ENCODE results near the gene LZIC. TPM values are rescaled to one million over a fixed set of nuclear protein-coding genes. Genes with fewer than 3 reads are reported as not detected.

The LZIC gene
- total and polyA plus RNA-seq, 2 donors (not counting 1 experiment from before 2014, with no cell fraction given) = 26.9 to 33.5 TPM

DNA sequence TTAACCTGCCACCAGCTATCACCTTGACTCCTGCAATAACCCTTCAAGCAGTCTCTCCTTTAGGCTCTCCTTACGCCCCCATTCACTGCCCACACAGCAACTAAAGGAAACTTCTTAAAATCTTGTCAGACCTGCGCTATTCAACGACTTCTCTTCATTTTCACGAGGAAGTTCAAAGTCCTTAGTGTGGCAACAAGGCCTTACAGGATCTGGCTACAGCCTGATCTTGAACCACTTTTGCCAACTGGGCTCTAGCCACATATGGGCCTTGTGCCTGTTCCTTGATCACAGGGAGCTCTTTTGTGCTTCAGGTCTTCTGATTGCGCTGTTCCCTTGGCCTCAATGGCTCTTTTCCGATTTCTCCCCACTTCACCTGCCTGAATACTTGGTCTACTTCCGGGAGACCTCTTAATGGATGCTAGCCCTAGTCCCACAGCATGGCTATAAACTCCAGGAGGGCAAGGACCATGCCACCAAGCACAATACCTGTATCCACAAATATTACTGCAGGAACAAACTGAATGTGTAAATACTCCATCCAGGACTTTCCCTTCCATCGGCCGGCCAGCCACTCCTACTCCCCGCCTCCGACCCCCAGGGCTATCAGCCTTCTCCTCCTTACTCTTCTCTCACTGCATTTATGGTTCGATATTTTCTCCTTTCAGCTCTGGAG is 30.8 kb downstream of the LZIC start:
- Histone ChIP-seq H3K27ac (ENCODE audit: insufficient read depth, low read length) (no peak overlapping the region), H3K9me3 (ENCODE audit: control insufficient read depth, insufficient read depth, low read depth, low read length) (no peaks in the 10 kb centered on the region), H3K79me2 (ENCODE audit: control insufficient read depth, insufficient read depth, low read length) (no peaks in the 10 kb centered on the region), H3K36me3 (ENCODE audit: control insufficient read depth, insufficient read depth, low read length) (no peaks in the 10 kb centered on the region), H2AFZ (ENCODE audit: low read length) (no peak overlapping the region), H3K9ac (ENCODE audit: insufficient read depth, low read length) (no peak overlapping the region), H3K27me3 (ENCODE audit: control insufficient read depth, insufficient read depth, low read length) (no peaks in the 10 kb centered on the region), H3K4me1 (ENCODE audit: control insufficient read depth, extremely low read depth, insufficient read depth, low read length) (peaks cover 4% of the 10 kb centered on the region), H3K4me3 (replicated peaks in 1 of 4; ENCODE audit: control extremely low read depth in 1 of 4, insufficient read depth in 1 of 4, low read depth in 3 of 4, low read length in 4 of 4) (no peak overlapping the region), H3K4me2 (ENCODE audit: extremely low read depth, insufficient read depth, low read length) (no peak overlapping the region), H4K20me1 (ENCODE audit: control insufficient read depth, extremely low read depth, insufficient read depth, low read length) (no peaks in the 10 kb centered on the region)
- TF ChIP-seq, protein P1, sequence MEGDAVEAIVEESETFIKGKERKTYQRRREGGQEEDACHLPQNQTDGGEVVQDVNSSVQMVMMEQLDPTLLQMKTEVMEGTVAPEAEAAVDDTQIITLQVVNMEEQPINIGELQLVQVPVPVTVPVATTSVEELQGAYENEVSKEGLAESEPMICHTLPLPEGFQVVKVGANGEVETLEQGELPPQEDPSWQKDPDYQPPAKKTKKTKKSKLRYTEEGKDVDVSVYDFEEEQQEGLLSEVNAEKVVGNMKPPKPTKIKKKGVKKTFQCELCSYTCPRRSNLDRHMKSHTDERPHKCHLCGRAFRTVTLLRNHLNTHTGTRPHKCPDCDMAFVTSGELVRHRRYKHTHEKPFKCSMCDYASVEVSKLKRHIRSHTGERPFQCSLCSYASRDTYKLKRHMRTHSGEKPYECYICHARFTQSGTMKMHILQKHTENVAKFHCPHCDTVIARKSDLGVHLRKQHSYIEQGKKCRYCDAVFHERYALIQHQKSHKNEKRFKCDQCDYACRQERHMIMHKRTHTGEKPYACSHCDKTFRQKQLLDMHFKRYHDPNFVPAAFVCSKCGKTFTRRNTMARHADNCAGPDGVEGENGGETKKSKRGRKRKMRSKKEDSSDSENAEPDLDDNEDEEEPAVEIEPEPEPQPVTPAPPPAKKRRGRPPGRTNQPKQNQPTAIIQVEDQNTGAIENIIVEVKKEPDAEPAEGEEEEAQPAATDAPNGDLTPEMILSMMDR (conservative IDR thresholded peaks at IDR 0.05 in 1 of 2, IDR thresholded peaks at IDR 0.05 in 1 of 2; ENCODE audit: low read depth in 1 of 2, low read length in 2 of 2) = no peak
- TF ChIP-seq EZH2 (IDR thresholded peaks at IDR 0.05; ENCODE audit: low read length, missing control alignments) = no peak
- no peak for DNase-seq (ENCODE audit: low read depth in 2 of 2)

DNA sequence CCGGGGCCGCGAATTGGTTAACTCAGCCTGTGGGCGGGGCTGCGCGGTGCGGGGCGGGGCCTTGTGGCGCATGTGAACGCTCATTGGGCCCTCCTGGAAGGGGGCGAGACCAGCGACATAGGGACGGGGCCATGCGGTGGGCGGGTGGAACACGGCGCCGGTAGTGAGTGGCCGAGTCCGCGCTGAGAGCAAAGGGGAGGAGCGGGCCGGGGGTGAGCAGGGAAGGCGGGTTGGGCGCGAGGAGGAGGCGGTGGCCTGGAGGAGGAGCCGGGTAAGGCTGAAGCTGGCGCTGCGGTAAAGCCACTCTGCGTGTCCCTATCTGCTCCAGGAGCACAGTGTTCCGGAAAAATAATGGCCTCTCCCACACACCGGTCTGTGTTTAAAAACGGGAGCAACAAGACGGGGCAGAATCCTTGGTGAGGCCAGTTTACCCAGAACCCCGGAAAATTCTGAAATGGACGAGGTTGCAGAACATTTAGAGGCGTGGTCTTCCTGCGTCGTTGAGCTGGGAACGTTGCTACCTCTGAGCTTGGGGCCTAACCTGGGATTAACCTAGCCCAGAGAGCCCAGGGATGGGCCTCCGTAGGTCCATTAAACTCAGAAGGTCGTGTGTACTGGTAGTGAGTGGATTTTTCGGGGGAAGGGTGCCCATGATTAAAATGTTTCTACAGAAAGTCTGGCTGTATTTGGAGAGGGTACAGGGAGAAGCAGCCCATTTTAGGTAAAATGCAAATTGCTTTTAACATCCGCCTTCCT is 32.6 kb downstream of the LZIC start:
- peak; percentile 98 for DNase-seq (ENCODE audit: low read depth in 2 of 2)
- Histone ChIP-seq H3K9me3 (ENCODE audit: control insufficient read depth, insufficient read depth, low read depth, low read length) (no peaks in the 10 kb centered on the region), H2AFZ (ENCODE audit: low read length) (peak overlapping the region; percentile 94)

DNA sequence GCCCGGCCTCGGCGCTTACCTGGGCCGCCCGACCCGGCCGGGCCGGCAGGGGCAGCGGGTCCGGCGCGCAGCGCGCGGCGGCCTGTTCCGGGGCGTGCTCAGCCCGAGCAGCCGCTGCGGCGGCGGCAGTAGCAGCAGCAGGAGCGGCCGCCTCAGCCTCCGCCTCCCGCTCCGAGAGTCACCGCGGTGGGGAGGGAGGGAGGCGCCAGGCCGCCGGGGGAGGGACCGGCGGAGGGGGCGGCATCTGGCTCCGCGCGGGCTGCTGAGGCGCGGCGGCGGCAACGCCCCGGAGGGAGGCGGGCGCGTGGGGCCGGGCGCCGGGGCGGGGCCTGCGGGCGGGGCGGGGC is 33.1 kb downstream of the LZIC start, which contains the start of gene CTNNBIP1:
Gene CTNNBIP1, minus strand, starts transcription at position 194 of the 347 bp plus-strand sequence. CDS start 38,205 bp downstream, outside the sequence.
- H3K9me3 ChIP-seq (ENCODE audit: control insufficient read depth, insufficient read depth, low read depth, low read length) = no peaks in the 10 kb centered on the region
- H4K20me1 ChIP-seq (ENCODE audit: control insufficient read depth, extremely low read depth, insufficient read depth, low read length) = no peaks in the 10 kb centered on the region
- H3K27ac ChIP-seq (ENCODE audit: insufficient read depth, low read length) = peak within 1 kb of the TSS; percentile 62
- TF ChIP-seq EZH2 (IDR thresholded peaks at IDR 0.05; ENCODE audit: low read length, missing control alignments) = no peak
- TF ChIP-seq, protein P1 (conservative IDR thresholded peaks at IDR 0.05 in 1 of 2, IDR thresholded peaks at IDR 0.05 in 1 of 2; ENCODE audit: low read depth in 1 of 2, low read length in 2 of 2) = no peak
- no peak for DNase-seq (ENCODE audit: low read depth in 2 of 2)
- peak within 1 kb of the TSS; percentile 80 for H3K9ac ChIP-seq (ENCODE audit: insufficient read depth, low read length)
- peak within 1 kb of the TSS; percentile 98 for H3K4me2 ChIP-seq (ENCODE audit: extremely low read depth, insufficient read depth, low read length)
- H2AFZ ChIP-seq (ENCODE audit: low read length) = peak within 1 kb of the TSS; percentile 94
- H3K4me3 ChIP-seq (replicated peaks in 1 of 4; ENCODE audit: control extremely low read depth in 1 of 4, insufficient read depth in 1 of 4, low read depth in 3 of 4, low read length in 4 of 4) = peak within 1 kb of the TSS; percentile 77 to 85 (median 78)
- H3K4me1 ChIP-seq (ENCODE audit: control insufficient read depth, extremely low read depth, insufficient read depth, low read length) = peaks cover 4% of the 10 kb centered on the region
- no peaks in the 10 kb centered on the region for H3K36me3 ChIP-seq (ENCODE audit: control insufficient read depth, insufficient read depth, low read length)
- H3K79me2 ChIP-seq (ENCODE audit: control insufficient read depth, insufficient read depth, low read length) = no peaks in the 10 kb centered on the region
- H3K27me3 ChIP-seq (ENCODE audit: control insufficient read depth, insufficient read depth, low read length) = no peaks in the 10 kb centered on the region

More for the DNA sequence above, 32.6 kb downstream of the LZIC start:
- no peaks in the 10 kb centered on the region for H3K79me2 ChIP-seq (ENCODE audit: control insufficient read depth, insufficient read depth, low read length)
- peaks cover 4% of the 10 kb centered on the region for H3K4me1 ChIP-seq (ENCODE audit: control insufficient read depth, extremely low read depth, insufficient read depth, low read length)
- peak overlapping the region; percentile 94 for H3K4me2 ChIP-seq (ENCODE audit: extremely low read depth, insufficient read depth, low read length)
- TF ChIP-seq EZH2 (IDR thresholded peaks at IDR 0.05; ENCODE audit: low read length, missing control alignments) = no peak
- TF ChIP-seq, protein P1 (conservative IDR thresholded peaks at IDR 0.05 in 1 of 2, IDR thresholded peaks at IDR 0.05 in 1 of 2; ENCODE audit: low read depth in 1 of 2, low read length in 2 of 2) = no peak
- peak overlapping the region; percentile 29 to 78 (median 61) for H3K4me3 ChIP-seq (replicated peaks in 1 of 4; ENCODE audit: control extremely low read depth in 1 of 4, insufficient read depth in 1 of 4, low read depth in 3 of 4, low read length in 4 of 4)
- no peaks in the 10 kb centered on the region for H4K20me1 ChIP-seq (ENCODE audit: control insufficient read depth, extremely low read depth, insufficient read depth, low read length)
- peak overlapping the region; percentile 62 for H3K27ac ChIP-seq (ENCODE audit: insufficient read depth, low read length)
- peak overlapping the region; percentile 41 for H3K9ac ChIP-seq (ENCODE audit: insufficient read depth, low read length)
- no peaks in the 10 kb centered on the region for H3K27me3 ChIP-seq (ENCODE audit: control insufficient read depth, insufficient read depth, low read length)
- no peaks in the 10 kb centered on the region for H3K36me3 ChIP-seq (ENCODE audit: control insufficient read depth, insufficient read depth, low read length)
